Cerebellar cortex (tissue), 1 donor: ENCODE data around the gene WDFY3.
A peak's percentile ranks its signal among the peaks of the same experiment; 100 is the strongest.

Experiments
- DNase-seq: peaks from one replicate; pipeline ENCODE4 v3.0.0-alpha.2; 2015; ENCODE audit warnings: low spot score

Gene WDFY3

GRCh38 chr4:84948056-84948455, 18.4 kb downstream of the WDFY3 start:
- no peak for DNase-seq

- DNase-seq: no peak
Observed at GRCh38 chr4:84944947-84945346, 21.5 kb downstream of the WDFY3 start.

GRCh38 chr4:84940960-84941359, 25.5 kb downstream of the WDFY3 start:
- no peak for DNase-seq

GRCh38 chr4:84939113-84939512, 27.4 kb downstream of the WDFY3 start:
- peak; percentile 63 for DNase-seq

GRCh38 chr4:84938316-84938715, 28.2 kb downstream of the WDFY3 start:
- DNase-seq: no peak

GRCh38 chr4:84937381-84937977, 29.0 kb downstream of the WDFY3 start:
- no peak for DNase-seq

GRCh38 chr4:84936123-84936522, 30.4 kb downstream of the WDFY3 start:
- DNase-seq: no peak

- no peak for DNase-seq
Observed at GRCh38 chr4:84932462-84932861, 34.0 kb downstream of the WDFY3 start.

GRCh38 chr4:84931961-84932360, 34.5 kb downstream of the WDFY3 start:
- no peak for DNase-seq

- DNase-seq: no peak
Observed at GRCh38 chr4:84931274-84931673, 35.2 kb downstream of the WDFY3 start.

GRCh38 chr4:84928089-84928488, 38.4 kb downstream of the WDFY3 start:
- DNase-seq: no peak

GRCh38 chr4:84927428-84927827, 39.1 kb downstream of the WDFY3 start:
- DNase-seq: no peak

- no peak for DNase-seq
Observed at GRCh38 chr4:84925558-84925957, 40.9 kb downstream of the WDFY3 start.

GRCh38 chr4:84924434-84924833, 42.1 kb downstream of the WDFY3 start:
- peak; percentile 43 for DNase-seq

- no peak for DNase-seq
Observed at GRCh38 chr4:84920617-84921016, 45.9 kb downstream of the WDFY3 start.

- no peak for DNase-seq
Observed at GRCh38 chr4:84917869-84918600, 48.5 kb downstream of the WDFY3 start.

- DNase-seq: peak; percentile 86
Observed at GRCh38 chr4:84917086-84917821, 49.2 kb downstream of the WDFY3 start.

- no peak for DNase-seq
Observed at GRCh38 chr4:84916227-84916626, 50.3 kb downstream of the WDFY3 start.

- no peak for DNase-seq
Observed at GRCh38 chr4:84915396-84915780, 51.1 kb downstream of the WDFY3 start.

GRCh38 chr4:84914686-84915395, 51.6 kb downstream of the WDFY3 start:
- no peak for DNase-seq

- no peak for DNase-seq
Observed at GRCh38 chr4:84913176-84913575, 53.3 kb downstream of the WDFY3 start.

- no peak for DNase-seq
Observed at GRCh38 chr4:84912741-84913140, 53.7 kb downstream of the WDFY3 start.

- no peak for DNase-seq
Observed at GRCh38 chr4:84908876-84909275, 57.6 kb downstream of the WDFY3 start.
